Measurements from ENCODE around the gene MORC2. TPM values are rescaled to one million over a fixed set of nuclear protein-coding genes. Genes with fewer than 3 reads are reported as not detected.

MORC2 gene
- total and polyA plus RNA-seq, 4 donors: 4.2 to 12.0 (median 9.8) TPM

DNA sequence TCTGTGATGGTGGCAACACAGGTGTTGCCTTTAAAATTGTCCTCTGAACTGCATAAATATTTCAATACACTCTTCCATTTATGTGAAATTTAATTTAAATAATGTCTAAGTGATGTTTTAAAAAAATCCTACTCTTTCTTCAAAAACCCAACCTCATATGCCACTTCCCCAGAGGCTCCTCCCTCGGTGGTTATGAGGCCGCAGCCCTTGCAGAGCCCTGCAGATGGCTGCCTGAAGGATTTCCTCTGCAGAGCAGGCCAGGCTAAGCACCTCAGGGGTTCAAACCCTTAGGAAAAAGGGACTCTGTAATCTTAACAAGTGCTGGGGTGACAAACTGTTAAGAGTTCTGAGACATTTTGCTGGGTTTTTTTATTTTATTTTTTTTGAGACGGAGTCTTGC lies 25.2 kb downstream of the MORC2 start:
- H3K27me3 ChIP-seq (ENCODE audit: control insufficient read depth in 4 of 4, insufficient read depth in 4 of 4, low read length in 3 of 4): no peaks in the 10 kb centered on the region
- H3K9me3 ChIP-seq (ENCODE audit: control insufficient read depth in 4 of 4, low read length in 3 of 4): no peaks in the 10 kb centered on the region
- no peak overlapping the region for H3K27ac ChIP-seq (ENCODE audit: low read depth in 1 of 2, low read length in 2 of 2)
- DNase-seq (ENCODE audit: low spot score): no peak
- TF ChIP-seq RXRA (IDR thresholded peaks at IDR 0.05): no peak
- no peak for TF ChIP-seq EGR1 (IDR thresholded peaks at IDR 0.05; ENCODE audit: low read depth in 2 of 2)
- TF ChIP-seq, protein P1, sequence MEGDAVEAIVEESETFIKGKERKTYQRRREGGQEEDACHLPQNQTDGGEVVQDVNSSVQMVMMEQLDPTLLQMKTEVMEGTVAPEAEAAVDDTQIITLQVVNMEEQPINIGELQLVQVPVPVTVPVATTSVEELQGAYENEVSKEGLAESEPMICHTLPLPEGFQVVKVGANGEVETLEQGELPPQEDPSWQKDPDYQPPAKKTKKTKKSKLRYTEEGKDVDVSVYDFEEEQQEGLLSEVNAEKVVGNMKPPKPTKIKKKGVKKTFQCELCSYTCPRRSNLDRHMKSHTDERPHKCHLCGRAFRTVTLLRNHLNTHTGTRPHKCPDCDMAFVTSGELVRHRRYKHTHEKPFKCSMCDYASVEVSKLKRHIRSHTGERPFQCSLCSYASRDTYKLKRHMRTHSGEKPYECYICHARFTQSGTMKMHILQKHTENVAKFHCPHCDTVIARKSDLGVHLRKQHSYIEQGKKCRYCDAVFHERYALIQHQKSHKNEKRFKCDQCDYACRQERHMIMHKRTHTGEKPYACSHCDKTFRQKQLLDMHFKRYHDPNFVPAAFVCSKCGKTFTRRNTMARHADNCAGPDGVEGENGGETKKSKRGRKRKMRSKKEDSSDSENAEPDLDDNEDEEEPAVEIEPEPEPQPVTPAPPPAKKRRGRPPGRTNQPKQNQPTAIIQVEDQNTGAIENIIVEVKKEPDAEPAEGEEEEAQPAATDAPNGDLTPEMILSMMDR (IDR thresholded peaks at IDR 0.05; ENCODE audit: low read depth, low read length, missing input control): no peak
- TF ChIP-seq, protein P2, sequence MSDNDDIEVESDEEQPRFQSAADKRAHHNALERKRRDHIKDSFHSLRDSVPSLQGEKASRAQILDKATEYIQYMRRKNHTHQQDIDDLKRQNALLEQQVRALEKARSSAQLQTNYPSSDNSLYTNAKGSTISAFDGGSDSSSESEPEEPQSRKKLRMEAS (IDR thresholded peaks at IDR 0.05): no peak
- TF ChIP-seq SP1 (IDR thresholded peaks at IDR 0.05): no peak
- TF ChIP-seq, protein P3, sequence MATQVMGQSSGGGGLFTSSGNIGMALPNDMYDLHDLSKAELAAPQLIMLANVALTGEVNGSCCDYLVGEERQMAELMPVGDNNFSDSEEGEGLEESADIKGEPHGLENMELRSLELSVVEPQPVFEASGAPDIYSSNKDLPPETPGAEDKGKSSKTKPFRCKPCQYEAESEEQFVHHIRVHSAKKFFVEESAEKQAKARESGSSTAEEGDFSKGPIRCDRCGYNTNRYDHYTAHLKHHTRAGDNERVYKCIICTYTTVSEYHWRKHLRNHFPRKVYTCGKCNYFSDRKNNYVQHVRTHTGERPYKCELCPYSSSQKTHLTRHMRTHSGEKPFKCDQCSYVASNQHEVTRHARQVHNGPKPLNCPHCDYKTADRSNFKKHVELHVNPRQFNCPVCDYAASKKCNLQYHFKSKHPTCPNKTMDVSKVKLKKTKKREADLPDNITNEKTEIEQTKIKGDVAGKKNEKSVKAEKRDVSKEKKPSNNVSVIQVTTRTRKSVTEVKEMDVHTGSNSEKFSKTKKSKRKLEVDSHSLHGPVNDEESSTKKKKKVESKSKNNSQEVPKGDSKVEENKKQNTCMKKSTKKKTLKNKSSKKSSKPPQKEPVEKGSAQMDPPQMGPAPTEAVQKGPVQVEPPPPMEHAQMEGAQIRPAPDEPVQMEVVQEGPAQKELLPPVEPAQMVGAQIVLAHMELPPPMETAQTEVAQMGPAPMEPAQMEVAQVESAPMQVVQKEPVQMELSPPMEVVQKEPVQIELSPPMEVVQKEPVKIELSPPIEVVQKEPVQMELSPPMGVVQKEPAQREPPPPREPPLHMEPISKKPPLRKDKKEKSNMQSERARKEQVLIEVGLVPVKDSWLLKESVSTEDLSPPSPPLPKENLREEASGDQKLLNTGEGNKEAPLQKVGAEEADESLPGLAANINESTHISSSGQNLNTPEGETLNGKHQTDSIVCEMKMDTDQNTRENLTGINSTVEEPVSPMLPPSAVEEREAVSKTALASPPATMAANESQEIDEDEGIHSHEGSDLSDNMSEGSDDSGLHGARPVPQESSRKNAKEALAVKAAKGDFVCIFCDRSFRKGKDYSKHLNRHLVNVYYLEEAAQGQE (IDR thresholded peaks at IDR 0.05): no peak
- no peak for TF ChIP-seq HNF4A (conservative IDR thresholded peaks at IDR 0.05)
- no peak for TF ChIP-seq FOXA2 (IDR thresholded peaks at IDR 0.05)
- TF ChIP-seq TAF1 (conservative IDR thresholded peaks at IDR 0.05): no peak
- TF ChIP-seq FOXA1 (IDR thresholded peaks at IDR 0.05): no peak
- no peak for TF ChIP-seq GABPA (IDR thresholded peaks at IDR 0.05 in 1 of 2, conservative IDR thresholded peaks at IDR 0.05 in 1 of 2)
- no peak for TF ChIP-seq HNF4G (IDR thresholded peaks at IDR 0.05)
- TF ChIP-seq, protein P4, sequence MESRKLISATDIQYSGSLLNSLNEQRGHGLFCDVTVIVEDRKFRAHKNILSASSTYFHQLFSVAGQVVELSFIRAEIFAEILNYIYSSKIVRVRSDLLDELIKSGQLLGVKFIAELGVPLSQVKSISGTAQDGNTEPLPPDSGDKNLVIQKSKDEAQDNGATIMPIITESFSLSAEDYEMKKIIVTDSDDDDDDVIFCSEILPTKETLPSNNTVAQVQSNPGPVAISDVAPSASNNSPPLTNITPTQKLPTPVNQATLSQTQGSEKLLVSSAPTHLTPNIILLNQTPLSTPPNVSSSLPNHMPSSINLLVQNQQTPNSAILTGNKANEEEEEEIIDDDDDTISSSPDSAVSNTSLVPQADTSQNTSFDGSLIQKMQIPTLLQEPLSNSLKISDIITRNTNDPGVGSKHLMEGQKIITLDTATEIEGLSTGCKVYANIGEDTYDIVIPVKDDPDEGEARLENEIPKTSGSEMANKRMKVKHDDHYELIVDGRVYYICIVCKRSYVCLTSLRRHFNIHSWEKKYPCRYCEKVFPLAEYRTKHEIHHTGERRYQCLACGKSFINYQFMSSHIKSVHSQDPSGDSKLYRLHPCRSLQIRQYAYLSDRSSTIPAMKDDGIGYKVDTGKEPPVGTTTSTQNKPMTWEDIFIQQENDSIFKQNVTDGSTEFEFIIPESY (IDR thresholded peaks at IDR 0.05): no peak
- no peak for TF ChIP-seq RAD21 (IDR thresholded peaks at IDR 0.05)
- TF ChIP-seq JUND (IDR thresholded peaks at IDR 0.05): no peak
- TF ChIP-seq YY1 (IDR thresholded peaks at IDR 0.05): no peak
- TF ChIP-seq, protein P5, sequence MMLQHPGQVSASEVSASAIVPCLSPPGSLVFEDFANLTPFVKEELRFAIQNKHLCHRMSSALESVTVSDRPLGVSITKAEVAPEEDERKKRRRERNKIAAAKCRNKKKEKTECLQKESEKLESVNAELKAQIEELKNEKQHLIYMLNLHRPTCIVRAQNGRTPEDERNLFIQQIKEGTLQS (IDR thresholded peaks at IDR 0.05): no peak
- no peak overlapping the region for H3K4me3 ChIP-seq (ENCODE audit: low read depth in 1 of 3, low read length in 3 of 3)
- no peaks in the 10 kb centered on the region for H3K4me1 ChIP-seq (ENCODE audit: control insufficient read depth in 4 of 4, insufficient read depth in 4 of 4, low read length in 3 of 4)
- H3K36me3 ChIP-seq (ENCODE audit: control insufficient read depth in 4 of 4, insufficient read depth in 3 of 4, low read depth in 1 of 4, low read length in 3 of 4): peaks cover 14 to 84% (median 69%) of the 10 kb centered on the region in 4 donors
- H3K9ac ChIP-seq (ENCODE audit: low read depth in 1 of 2, low read length in 2 of 2): no peak overlapping the region
- 76% methylated on average over 3 of the region's 3 CpGs for WGBS
